ENCODE measurements around the gene ARHGEF16. TPM values are rescaled to one million over a fixed set of nuclear protein-coding genes. Genes with fewer than 3 reads are reported as not detected.

Gene ARHGEF16
- total RNA-seq, 1 donor from 2014 or later = 10.6 TPM

DNA sequence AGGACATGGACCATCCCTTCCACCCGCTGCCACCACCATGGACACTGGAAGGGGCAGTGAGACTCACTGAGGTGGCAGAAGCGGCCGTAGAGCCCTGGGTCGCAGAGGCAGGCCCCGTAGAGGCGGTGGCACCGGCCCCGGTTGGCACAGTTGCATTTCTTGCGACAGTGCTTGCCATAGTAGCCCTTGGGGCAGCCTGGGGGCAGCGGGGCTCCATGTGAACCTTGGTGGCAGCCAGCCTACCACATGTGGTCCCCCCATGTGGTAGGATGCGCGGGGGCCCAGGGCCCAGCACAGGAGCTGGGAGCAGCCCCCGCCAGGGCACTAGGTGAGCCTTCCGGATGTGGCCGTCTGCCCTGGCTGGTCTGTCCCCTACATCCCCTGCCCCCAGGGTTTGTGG lies 51.6 kb downstream of the ARHGEF16 start:
- intact Hi-C loops (cut with DNase I) = no loop called here
- Histone ChIP-seq H3K27me3 (ENCODE audit: low read depth) (no peaks in the 10 kb centered on the region), H3K4me1 (peaks cover 14% of the 10 kb centered on the region), H3K27ac (no peak overlapping the region), H3K36me3 (peaks cover 35% of the 10 kb centered on the region), H3K4me3 (no peak overlapping the region), H3K9me3 (no peaks in the 10 kb centered on the region)
- TF ChIP-seq, protein P1, sequence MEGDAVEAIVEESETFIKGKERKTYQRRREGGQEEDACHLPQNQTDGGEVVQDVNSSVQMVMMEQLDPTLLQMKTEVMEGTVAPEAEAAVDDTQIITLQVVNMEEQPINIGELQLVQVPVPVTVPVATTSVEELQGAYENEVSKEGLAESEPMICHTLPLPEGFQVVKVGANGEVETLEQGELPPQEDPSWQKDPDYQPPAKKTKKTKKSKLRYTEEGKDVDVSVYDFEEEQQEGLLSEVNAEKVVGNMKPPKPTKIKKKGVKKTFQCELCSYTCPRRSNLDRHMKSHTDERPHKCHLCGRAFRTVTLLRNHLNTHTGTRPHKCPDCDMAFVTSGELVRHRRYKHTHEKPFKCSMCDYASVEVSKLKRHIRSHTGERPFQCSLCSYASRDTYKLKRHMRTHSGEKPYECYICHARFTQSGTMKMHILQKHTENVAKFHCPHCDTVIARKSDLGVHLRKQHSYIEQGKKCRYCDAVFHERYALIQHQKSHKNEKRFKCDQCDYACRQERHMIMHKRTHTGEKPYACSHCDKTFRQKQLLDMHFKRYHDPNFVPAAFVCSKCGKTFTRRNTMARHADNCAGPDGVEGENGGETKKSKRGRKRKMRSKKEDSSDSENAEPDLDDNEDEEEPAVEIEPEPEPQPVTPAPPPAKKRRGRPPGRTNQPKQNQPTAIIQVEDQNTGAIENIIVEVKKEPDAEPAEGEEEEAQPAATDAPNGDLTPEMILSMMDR (IDR thresholded peaks at IDR 0.05) = no peak
- DNase-seq (no peak), ATAC-seq (no peak)

DNA sequence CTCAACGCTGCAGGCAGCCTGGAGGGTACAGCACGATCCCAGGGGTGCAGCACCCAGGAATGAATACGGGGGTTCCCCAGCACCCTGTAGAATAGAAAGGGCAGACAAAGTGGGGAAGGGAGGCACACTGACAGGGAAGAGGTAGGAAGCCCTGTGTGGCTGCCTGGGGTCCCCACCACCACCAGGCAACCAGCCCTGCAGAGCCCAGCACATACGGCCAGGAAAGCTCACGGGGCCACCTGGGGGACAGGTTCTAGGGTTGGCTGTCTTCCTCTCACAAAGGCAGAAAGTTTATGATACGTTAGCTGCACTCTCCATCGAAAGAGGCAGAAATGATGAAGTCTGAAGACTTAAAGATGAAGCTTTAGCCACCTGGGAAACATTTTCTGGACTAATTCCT lies 52.5 kb downstream of the ARHGEF16 start:
- peaks cover 14% of the 10 kb centered on the region for H3K4me1 ChIP-seq
- no peaks in the 10 kb centered on the region for H3K9me3 ChIP-seq
- no peaks in the 10 kb centered on the region for H3K27me3 ChIP-seq (ENCODE audit: low read depth)
- TF ChIP-seq, protein P1 (IDR thresholded peaks at IDR 0.05) = no peak
- H3K4me3 ChIP-seq = no peak overlapping the region
- intact Hi-C loops (cut with DNase I) = no loop called here
- DNase-seq (no peak), ATAC-seq (no peak)
- no peak overlapping the region for H3K27ac ChIP-seq
- H3K36me3 ChIP-seq = peaks cover 29% of the 10 kb centered on the region

DNA sequence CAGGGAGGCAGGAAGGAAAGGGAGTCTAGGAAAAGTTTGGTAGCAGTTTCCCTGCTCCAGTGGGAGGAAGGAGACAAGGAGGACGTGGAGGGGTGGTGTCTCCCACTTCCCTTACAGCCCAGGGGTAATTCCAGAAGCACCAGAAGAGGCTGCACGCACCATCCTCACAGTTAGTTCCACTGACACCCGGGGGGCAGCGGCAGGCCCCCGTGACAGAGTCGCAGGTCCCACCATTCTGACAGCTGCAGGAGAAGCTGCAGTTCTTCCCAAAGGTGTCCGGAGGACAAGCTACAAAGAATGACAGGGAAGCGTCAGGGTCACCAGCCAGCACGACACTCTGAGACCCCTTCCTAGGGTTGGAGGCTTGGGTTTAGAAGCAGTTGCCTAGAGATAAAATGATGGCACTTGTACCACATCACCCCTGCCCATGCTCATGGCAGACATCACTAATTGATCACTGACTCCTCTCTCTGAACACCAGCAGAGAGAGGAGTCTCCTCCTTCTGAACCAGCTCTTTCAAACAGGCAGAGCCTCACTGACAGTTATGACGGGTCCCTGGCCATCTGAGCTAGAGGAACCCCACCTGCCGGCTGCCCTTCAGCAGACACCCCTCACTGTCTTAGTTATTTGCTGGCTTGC lies 53.3 kb downstream of the ARHGEF16 start:
- peaks cover 29% of the 10 kb centered on the region for H3K36me3 ChIP-seq
- no peak overlapping the region for H3K27ac ChIP-seq
- ATAC-seq = no peak
- no peak for DNase-seq
- TF ChIP-seq, protein P1 (IDR thresholded peaks at IDR 0.05) = no peak
- no peak overlapping the region for H3K4me3 ChIP-seq
- intact Hi-C loops (cut with DNase I) = no loop called here
- H3K27me3 ChIP-seq (ENCODE audit: low read depth) = no peaks in the 10 kb centered on the region
- H3K4me1 ChIP-seq = peaks cover 14% of the 10 kb centered on the region
- H3K9me3 ChIP-seq = no peaks in the 10 kb centered on the region

DNA sequence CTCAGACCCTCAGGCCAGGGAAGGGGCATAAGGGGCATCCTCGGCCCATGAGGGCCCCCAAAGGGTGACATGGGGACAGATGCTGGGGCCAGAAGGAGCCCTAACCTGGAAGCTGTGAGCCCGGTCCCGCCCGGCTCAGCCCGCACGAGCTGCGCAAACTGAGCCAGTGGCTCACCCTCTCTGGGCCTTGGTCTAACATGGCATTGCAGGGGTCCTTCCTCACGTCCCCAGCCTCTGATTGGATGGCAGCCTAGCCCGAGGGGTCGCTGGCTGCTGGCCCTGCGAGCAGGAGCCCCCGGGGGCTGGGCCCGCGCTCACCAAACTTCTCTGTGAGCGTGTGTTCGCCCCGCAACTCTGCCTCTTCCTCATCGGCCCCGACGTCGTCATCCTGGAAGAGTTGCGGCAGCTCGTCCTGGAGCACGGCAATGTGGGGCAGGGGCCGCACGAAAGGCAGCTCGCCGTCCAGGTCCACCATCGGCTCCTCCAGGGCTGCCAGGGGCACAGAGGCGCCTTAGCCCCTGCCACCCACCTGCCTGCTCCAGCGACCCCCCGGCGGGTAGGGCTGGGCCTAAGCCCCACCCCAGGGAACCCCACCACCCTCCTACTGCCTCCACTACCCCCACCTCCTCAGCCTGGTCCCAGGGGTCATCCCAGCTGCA lies 54.4 kb downstream of the ARHGEF16 start:
- peaks cover 12% of the 10 kb centered on the region for H3K4me1 ChIP-seq
- TF ChIP-seq, protein P1 (IDR thresholded peaks at IDR 0.05) = no peak
- no peak overlapping the region for H3K27ac ChIP-seq
- H3K27me3 ChIP-seq (ENCODE audit: low read depth) = no peaks in the 10 kb centered on the region
- no peak overlapping the region for H3K4me3 ChIP-seq
- no peak for DNase-seq
- no peaks in the 10 kb centered on the region for H3K9me3 ChIP-seq
- peaks cover 29% of the 10 kb centered on the region for H3K36me3 ChIP-seq
- intact Hi-C loops (cut with DNase I) = no loop called here
- no peak for ATAC-seq

DNA sequence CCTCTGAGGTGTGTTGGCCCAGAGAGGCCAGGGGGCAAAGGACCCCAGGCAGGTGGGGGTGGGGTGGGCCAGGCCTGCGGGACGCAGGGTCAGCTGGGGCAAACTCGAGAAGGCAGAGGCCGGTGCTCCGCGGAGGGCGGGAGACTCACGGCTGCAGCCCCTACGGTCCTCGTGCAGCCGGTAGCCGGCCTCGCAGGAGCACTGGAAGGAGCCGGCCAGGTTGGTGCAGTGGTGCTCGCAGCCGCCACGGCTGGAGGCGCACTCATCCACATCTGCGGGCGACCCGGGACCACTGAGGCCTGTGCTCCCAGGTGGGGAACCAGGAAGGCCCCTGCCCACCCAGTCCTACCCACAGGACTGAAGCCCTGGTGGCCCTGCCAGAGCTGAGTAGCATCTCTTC lies 55.3 kb downstream of the ARHGEF16 start:
- Histone ChIP-seq H3K9me3 (no peaks in the 10 kb centered on the region), H3K4me3 (no peak overlapping the region), H3K36me3 (peaks cover 23% of the 10 kb centered on the region), H3K27me3 (ENCODE audit: low read depth) (no peaks in the 10 kb centered on the region), H3K4me1 (peaks cover 6% of the 10 kb centered on the region), H3K27ac (no peak overlapping the region)
- ATAC-seq (no peak), DNase-seq (no peak)
- TF ChIP-seq, protein P1 (IDR thresholded peaks at IDR 0.05) = no peak
- intact Hi-C loops (cut with DNase I) = no loop called here
